ENCODE data around the gene CTIF. TPM values are rescaled to one million over a fixed set of nuclear protein-coding genes. Genes with fewer than 3 reads are reported as not detected.

CTIF gene
- total RNA-seq, 6 donors from 2014 or later, result 32.1 to 62.4 (median 47.8) TPM

GRCh38 chr18:48836806-48837615, 298.2 kb downstream of the CTIF start:
- no peak overlapping the region for H3K4me3 ChIP-seq
- TF ChIP-seq EP300 (IDR thresholded peaks at IDR 0.05) (no peak), POLR2AphosphoS5 (IDR thresholded peaks at IDR 0.05) (no peak), POLR2A (IDR thresholded peaks at IDR 0.05) (no peak)
- H3K9me3 ChIP-seq, result no peaks in the 10 kb centered on the region
- H3K4me1 ChIP-seq, result peaks cover 62 to 80% (median 74%) of the 10 kb centered on the region in 4 donors
- no peaks in the 10 kb centered on the region for H3K36me3 ChIP-seq
- WGBS, 2 donors, result 88 to 96% methylated on average over 9 to 13 of the region's 13 CpGs
- no peaks in the 10 kb centered on the region for H3K27me3 ChIP-seq
- DNase-seq, result no peak
- no peak for ATAC-seq (ENCODE audit: low FRiP score in 2 of 2)
- H3K27ac ChIP-seq, result peak overlapping the region in 3 of 4 donors; percentile 36 to 83 (median 64)

- H3K36me3 ChIP-seq, result no peaks in the 10 kb centered on the region
- peaks cover 62 to 80% (median 75%) of the 10 kb centered on the region in 4 donors for H3K4me1 ChIP-seq
- no peak for TF ChIP-seq POLR2AphosphoS5 (IDR thresholded peaks at IDR 0.05)
- no peak for TF ChIP-seq POLR2A (IDR thresholded peaks at IDR 0.05)
- no peak for ATAC-seq (ENCODE audit: low FRiP score in 2 of 2)
- WGBS, 2 donors, result 93 to 96% methylated on average over 3 of the region's 3 CpGs
- peak overlapping the region in 3 of 4 donors; percentile 39 to 83 (median 64) for H3K27ac ChIP-seq
- no peaks in the 10 kb centered on the region for H3K27me3 ChIP-seq
- no peak overlapping the region for H3K4me3 ChIP-seq
- no peak for DNase-seq
- H3K9me3 ChIP-seq, result no peaks in the 10 kb centered on the region
These were observed 298.8 kb downstream of the CTIF start for GRCh38 chr18:48837676-48838075.

- no peak for ATAC-seq (ENCODE audit: low FRiP score in 2 of 2)
- H3K4me3 ChIP-seq, result no peak overlapping the region
- no peaks in the 10 kb centered on the region for H3K27me3 ChIP-seq
- DNase-seq, result no peak
- peaks cover 62 to 80% (median 75%) of the 10 kb centered on the region in 4 donors for H3K4me1 ChIP-seq
- no peaks in the 10 kb centered on the region for H3K9me3 ChIP-seq
- TF ChIP-seq CTCF (IDR thresholded peaks at IDR 0.05), result no peak
- TF ChIP-seq POLR2AphosphoS5 (IDR thresholded peaks at IDR 0.05), result no peak
- TF ChIP-seq POLR2A (IDR thresholded peaks at IDR 0.05), result no peak
- TF ChIP-seq EP300 (IDR thresholded peaks at IDR 0.05), result no peak
- WGBS, 2 donors, result 94 to 99% methylated on average over 12 of the region's 12 CpGs
- H3K27ac ChIP-seq, result peak overlapping the region; percentile 49 to 87 (median 66)
- H3K36me3 ChIP-seq, result no peaks in the 10 kb centered on the region
These were observed 299.4 kb downstream of the CTIF start for GRCh38 chr18:48838166-48838775.

GRCh38 chr18:48838921-48839818, 300.3 kb downstream of the CTIF start:
- no peak for ATAC-seq (ENCODE audit: low FRiP score in 2 of 2)

More at GRCh38 chr18:48838921-48839818, 300.3 kb downstream of the CTIF start:
- H3K27ac ChIP-seq, result peak overlapping the region; percentile 49 to 87 (median 66)
- no peaks in the 10 kb centered on the region for H3K9me3 ChIP-seq
- 60 to 69% methylated on average over 10 of the region's 10 CpGs for WGBS, 2 donors
- H3K27me3 ChIP-seq, result no peaks in the 10 kb centered on the region
- peaks cover 61 to 81% (median 71%) of the 10 kb centered on the region in 4 donors for H3K4me1 ChIP-seq
- H3K36me3 ChIP-seq, result no peaks in the 10 kb centered on the region
- TF ChIP-seq CTCF (IDR thresholded peaks at IDR 0.05), result no peak
- no peak for TF ChIP-seq EP300 (IDR thresholded peaks at IDR 0.05)
- TF ChIP-seq POLR2A (IDR thresholded peaks at IDR 0.05), result no peak
- no peak for TF ChIP-seq POLR2AphosphoS5 (IDR thresholded peaks at IDR 0.05)
- DNase-seq, result no peak
- no peak overlapping the region for H3K4me3 ChIP-seq
